Sigmoid colon (tissue), 3 donors: ENCODE data around the gene SLC23A3.

Experiments
- CTCF ChIP-seq, 4 experiments: fragments of 450-650 bp in 3 of 4; fragments of 200-600 bp in 1 of 4; IDR thresholded peaks; one replicate each; pipeline ENCODE4 v1.5.1; 2016 to 2019; ENCODE audit warnings: antibody characterized with exemption in 4 of 4, mild to moderate bottlenecking in 3 of 4, moderate library complexity in 2 of 4
- POLR2A ChIP-seq, 2 donors: fragments of 450-650 bp; IDR thresholded peaks; one replicate each; pipeline ENCODE4 v1.6.1; 2016; ENCODE audit warnings: antibody characterized with exemption in 2 of 2, mild to moderate bottlenecking in 2 of 2, moderate library complexity in 2 of 2

DNA sequence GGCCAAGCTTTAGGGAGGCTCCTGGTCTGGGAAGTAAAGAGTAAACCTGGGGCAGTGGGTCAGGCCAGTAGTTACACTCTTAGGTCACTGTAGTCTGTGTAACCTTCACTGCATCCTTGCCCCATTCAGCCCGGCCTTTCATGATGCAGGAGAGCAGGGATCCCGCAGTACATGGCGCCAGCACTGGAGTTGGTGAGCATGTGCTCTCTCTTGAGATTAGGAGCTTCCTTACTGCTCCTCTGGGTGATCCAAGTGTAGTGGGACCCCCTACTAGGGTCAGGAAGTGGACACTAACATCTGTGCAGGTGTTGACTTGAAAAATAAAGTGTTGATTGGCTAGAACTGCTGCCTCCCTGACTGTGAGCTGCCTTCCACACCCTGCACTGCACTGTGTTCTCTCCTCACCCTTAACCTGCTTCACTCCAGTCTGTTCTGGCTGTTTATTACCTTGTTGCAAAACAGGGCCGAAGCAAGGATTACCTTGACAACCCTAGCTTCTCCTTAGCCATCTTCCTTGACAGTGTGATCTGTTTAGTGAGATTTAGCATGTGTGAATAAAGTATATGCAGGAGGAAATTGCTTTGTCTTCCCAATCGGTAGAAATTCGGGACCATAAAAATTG, 13.4 kb upstream of the SLC23A3 start:
- TF ChIP-seq CTCF (IDR thresholded peaks at IDR 0.05), result no peak
- no peak for TF ChIP-seq POLR2A (IDR thresholded peaks at IDR 0.05)
